Measurements from ENCODE around the gene MTUS2. TPM values are rescaled to one million over a fixed set of nuclear protein-coding genes. Genes with fewer than 3 reads are reported as not detected.

Gene MTUS2
- total and polyA plus RNA-seq, 10 of the 15 experiments (the other 5 are each of a cell fraction or from before 2014, with no cell fraction given), result under 0.01 to 0.05 (median 0.02) TPM; not detected in 6

DNA sequence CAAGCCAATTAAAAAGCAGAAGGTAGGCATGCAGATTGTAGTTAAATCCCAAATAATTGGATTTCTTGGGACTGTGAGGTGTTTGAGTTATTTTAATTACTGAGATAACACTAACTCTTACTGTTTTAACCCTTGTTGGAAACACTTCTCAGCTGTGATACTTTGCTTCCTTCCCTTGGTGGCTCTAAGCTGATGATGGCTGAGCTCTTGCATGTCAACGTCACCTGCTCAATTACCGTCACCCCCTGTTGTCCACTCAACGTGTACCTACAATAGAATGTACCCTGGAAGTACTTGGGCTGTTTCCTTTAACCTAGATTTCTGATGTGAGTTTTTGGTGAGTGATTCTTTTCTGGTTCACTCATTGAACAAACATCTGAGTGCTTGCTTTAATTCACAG is 471.9 kb downstream of the MTUS2 start:
- H4K20me1 ChIP-seq (ENCODE audit: control insufficient read depth, insufficient read depth), result no peaks in the 10 kb centered on the region
- no peak for FAIRE-seq
- H3K79me2 ChIP-seq (ENCODE audit: control insufficient read depth, insufficient read depth, low read length), result no peaks in the 10 kb centered on the region
- no peak overlapping the region for H3K9ac ChIP-seq (ENCODE audit: control insufficient read depth, insufficient read depth, low read length)
- ChIA-PET RAD21 (ENCODE audit: unreplicated experiment) (no interaction called here), CTCF (no interaction called here), SMC1A (ENCODE audit: uncharacterized antibody, unreplicated experiment) (no interaction called here), POLR2A (no interaction called here)
- 31% methylated on average over 3 of the region's 3 CpGs for WGBS (ENCODE audit: insufficient coverage, insufficient replicate concordance, low lambda C conversion rate, missing lambda C conversion rate)
- no peaks in the 10 kb centered on the region for H3K27me3 ChIP-seq (replicated peaks in 1 of 2; ENCODE audit: control insufficient read depth in 2 of 2, insufficient read depth in 2 of 2, low read length in 1 of 2)
- no peak for DNase-seq (ENCODE audit: low read depth, low spot score)
- H3K4me3 ChIP-seq, result no peak overlapping the region
- no peaks in the 10 kb centered on the region for H3K36me3 ChIP-seq (ENCODE audit: control insufficient read depth in 2 of 2, insufficient read depth in 2 of 2, low read length in 1 of 2)
- ATAC-seq, result no peak
- no TSS peak for BruUV-seq (replicated peaks)
- no peak overlapping the region for H2AFZ ChIP-seq (ENCODE audit: control insufficient read depth, low read depth, low read length)
- no peak overlapping the region for H3K4me2 ChIP-seq (ENCODE audit: control insufficient read depth, insufficient read depth)
- in situ Hi-C loops (cut with MboI), result no loop called here
- H3K27ac ChIP-seq (ENCODE audit: control insufficient read depth, insufficient read depth), result no peak overlapping the region
- intact Hi-C loops (cut with micrococcal nuclease; ENCODE audit: unreplicated experiment), result no loop called here
- no peaks in the 10 kb centered on the region for H3K4me1 ChIP-seq (ENCODE audit: control insufficient read depth, insufficient read depth, low read length)
- no peaks in the 10 kb centered on the region for H3K9me3 ChIP-seq (replicated peaks; ENCODE audit: control insufficient read depth, insufficient read depth, low read length)
- TF ChIP-seq SUPT20H (IDR thresholded peaks at IDR 0.05; ENCODE audit: borderline replicate concordance, control insufficient read depth, low read depth, low read length), result no peak
- TF ChIP-seq, protein P1, sequence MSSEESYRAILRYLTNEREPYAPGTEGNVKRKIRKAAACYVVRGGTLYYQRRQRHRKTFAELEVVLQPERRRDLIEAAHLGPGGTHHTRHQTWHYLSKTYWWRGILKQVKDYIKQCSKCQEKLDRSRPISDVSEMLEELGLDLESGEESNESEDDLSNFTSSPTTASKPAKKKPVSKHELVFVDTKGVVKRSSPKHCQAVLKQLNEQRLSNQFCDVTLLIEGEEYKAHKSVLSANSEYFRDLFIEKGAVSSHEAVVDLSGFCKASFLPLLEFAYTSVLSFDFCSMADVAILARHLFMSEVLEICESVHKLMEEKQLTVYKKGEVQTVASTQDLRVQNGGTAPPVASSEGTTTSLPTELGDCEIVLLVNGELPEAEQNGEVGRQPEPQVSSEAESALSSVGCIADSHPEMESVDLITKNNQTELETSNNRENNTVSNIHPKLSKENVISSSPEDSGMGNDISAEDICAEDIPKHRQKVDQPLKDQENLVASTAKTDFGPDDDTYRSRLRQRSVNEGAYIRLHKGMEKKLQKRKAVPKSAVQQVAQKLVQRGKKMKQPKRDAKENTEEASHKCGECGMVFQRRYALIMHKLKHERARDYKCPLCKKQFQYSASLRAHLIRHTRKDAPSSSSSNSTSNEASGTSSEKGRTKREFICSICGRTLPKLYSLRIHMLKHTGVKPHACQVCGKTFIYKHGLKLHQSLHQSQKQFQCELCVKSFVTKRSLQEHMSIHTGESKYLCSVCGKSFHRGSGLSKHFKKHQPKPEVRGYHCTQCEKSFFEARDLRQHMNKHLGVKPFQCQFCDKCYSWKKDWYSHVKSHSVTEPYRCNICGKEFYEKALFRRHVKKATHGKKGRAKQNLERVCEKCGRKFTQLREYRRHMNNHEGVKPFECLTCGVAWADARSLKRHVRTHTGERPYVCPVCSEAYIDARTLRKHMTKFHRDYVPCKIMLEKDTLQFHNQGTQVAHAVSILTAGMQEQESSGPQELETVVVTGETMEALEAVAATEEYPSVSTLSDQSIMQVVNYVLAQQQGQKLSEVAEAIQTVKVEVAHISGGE (CRISPR knock-in tag; IDR thresholded peaks at IDR 0.05), result no peak
- TF ChIP-seq ZSCAN29 (IDR thresholded peaks at IDR 0.05), result no peak
- TF ChIP-seq ZNF384 (IDR thresholded peaks at IDR 0.05; ENCODE audit: borderline replicate concordance, low read depth, low read length), result no peak
- TF ChIP-seq SIX5 (IDR thresholded peaks at IDR 0.05; ENCODE audit: low read depth, low read length, severe bottlenecking), result no peak
- no peak for TF ChIP-seq POLR2AphosphoS5 (IDR thresholded peaks at IDR 0.05; ENCODE audit: low read length)
- no peak for TF ChIP-seq NFIC (IDR thresholded peaks at IDR 0.05; ENCODE audit: low read depth, low read length)
- TF ChIP-seq DPF2 (IDR thresholded peaks at IDR 0.05), result no peak
- TF ChIP-seq, protein P2, sequence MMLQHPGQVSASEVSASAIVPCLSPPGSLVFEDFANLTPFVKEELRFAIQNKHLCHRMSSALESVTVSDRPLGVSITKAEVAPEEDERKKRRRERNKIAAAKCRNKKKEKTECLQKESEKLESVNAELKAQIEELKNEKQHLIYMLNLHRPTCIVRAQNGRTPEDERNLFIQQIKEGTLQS (IDR thresholded peaks at IDR 0.05; ENCODE audit: borderline replicate concordance, extremely low read depth, low read depth, low read length), result no peak
- TF ChIP-seq BACH1 (IDR thresholded peaks at IDR 0.05; ENCODE audit: borderline replicate concordance), result no peak
- no peak for TF ChIP-seq RELA (IDR thresholded peaks at IDR 0.05; ENCODE audit: borderline replicate concordance, partially characterized antibody)
- TF ChIP-seq MEF2A (IDR thresholded peaks at IDR 0.05; ENCODE audit: insufficient read depth, low read depth, low read length), result no peak
- no peak for TF ChIP-seq NBN (IDR thresholded peaks at IDR 0.05)
- TF ChIP-seq STAT3 (IDR thresholded peaks at IDR 0.05; ENCODE audit: low read depth, low read length), result no peak
- TF ChIP-seq, protein P3, sequence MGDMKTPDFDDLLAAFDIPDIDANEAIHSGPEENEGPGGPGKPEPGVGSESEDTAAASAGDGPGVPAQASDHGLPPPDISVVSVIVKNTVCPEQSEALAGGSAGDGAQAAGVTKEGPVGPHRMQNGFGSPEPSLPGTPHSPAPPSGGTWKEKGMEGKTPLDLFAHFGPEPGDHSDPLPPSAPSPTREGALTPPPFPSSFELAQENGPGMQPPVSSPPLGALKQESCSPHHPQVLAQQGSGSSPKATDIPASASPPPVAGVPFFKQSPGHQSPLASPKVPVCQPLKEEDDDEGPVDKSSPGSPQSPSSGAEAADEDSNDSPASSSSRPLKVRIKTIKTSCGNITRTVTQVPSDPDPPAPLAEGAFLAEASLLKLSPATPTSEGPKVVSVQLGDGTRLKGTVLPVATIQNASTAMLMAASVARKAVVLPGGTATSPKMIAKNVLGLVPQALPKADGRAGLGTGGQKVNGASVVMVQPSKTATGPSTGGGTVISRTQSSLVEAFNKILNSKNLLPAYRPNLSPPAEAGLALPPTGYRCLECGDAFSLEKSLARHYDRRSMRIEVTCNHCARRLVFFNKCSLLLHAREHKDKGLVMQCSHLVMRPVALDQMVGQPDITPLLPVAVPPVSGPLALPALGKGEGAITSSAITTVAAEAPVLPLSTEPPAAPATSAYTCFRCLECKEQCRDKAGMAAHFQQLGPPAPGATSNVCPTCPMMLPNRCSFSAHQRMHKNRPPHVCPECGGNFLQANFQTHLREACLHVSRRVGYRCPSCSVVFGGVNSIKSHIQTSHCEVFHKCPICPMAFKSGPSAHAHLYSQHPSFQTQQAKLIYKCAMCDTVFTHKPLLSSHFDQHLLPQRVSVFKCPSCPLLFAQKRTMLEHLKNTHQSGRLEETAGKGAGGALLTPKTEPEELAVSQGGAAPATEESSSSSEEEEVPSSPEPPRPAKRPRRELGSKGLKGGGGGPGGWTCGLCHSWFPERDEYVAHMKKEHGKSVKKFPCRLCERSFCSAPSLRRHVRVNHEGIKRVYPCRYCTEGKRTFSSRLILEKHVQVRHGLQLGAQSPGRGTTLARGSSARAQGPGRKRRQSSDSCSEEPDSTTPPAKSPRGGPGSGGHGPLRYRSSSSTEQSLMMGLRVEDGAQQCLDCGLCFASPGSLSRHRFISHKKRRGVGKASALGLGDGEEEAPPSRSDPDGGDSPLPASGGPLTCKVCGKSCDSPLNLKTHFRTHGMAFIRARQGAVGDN (IDR thresholded peaks at IDR 0.05), result no peak
- TF ChIP-seq, protein P4, sequence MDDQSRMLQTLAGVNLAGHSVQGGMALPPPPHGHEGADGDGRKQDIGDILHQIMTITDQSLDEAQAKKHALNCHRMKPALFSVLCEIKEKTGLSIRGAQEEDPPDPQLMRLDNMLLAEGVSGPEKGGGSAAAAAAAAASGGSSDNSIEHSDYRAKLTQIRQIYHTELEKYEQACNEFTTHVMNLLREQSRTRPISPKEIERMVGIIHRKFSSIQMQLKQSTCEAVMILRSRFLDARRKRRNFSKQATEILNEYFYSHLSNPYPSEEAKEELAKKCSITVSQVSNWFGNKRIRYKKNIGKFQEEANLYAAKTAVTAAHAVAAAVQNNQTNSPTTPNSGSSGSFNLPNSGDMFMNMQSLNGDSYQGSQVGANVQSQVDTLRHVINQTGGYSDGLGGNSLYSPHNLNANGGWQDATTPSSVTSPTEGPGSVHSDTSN (IDR thresholded peaks at IDR 0.05; ENCODE audit: insufficient replicate concordance, low read depth, low read length), result no peak
- TF ChIP-seq SREBF1 (IDR thresholded peaks at IDR 0.05; ENCODE audit: low read length), result no peak
